NCI-H1105 (cell line): ENCODE results near the gene MMP17.

Source experiments
- DNase-seq: peaks from one replicate; lab custom pipeline; 2025; lab: John Stamatoyannopoulos, UW

Gene MMP17

GRCh38 chr12:131827961-131828534 is at the start of gene MMP17:
TSS of gene MMP17 (plus strand) at chr12:131828393. CDS start at chr12:131828495, 102 bp downstream.
- peak; percentile 4 for DNase-seq

- no peak for DNase-seq
Measured at GRCh38 chr12:131779027-131779426, 49.2 kb upstream of the MMP17 start.

GRCh38 chr12:131782061-131782460 is 46.1 kb upstream of the MMP17 start:
- no peak for DNase-seq

GRCh38 chr12:131783915-131784541 is 44.2 kb upstream of the MMP17 start:
- no peak for DNase-seq

GRCh38 chr12:131784909-131785762 is 43.1 kb upstream of the MMP17 start:
- no peak for DNase-seq

GRCh38 chr12:131785763-131786330 is 42.3 kb upstream of the MMP17 start:
- DNase-seq = no peak

- DNase-seq = no peak
Measured at GRCh38 chr12:131786331-131786730, 41.9 kb upstream of the MMP17 start.

- no peak for DNase-seq
Measured at GRCh38 chr12:131787143-131787660, 41.0 kb upstream of the MMP17 start.

GRCh38 chr12:131788070-131788469 is 40.1 kb upstream of the MMP17 start:
- DNase-seq = no peak

GRCh38 chr12:131789638-131790037 is 38.6 kb upstream of the MMP17 start:
- no peak for DNase-seq

GRCh38 chr12:131793243-131794022 is 34.8 kb upstream of the MMP17 start:
- DNase-seq = no peak

GRCh38 chr12:131794061-131794460 is 34.1 kb upstream of the MMP17 start:
- DNase-seq = no peak

- DNase-seq = no peak
Measured at GRCh38 chr12:131794573-131794972, 33.6 kb upstream of the MMP17 start.

GRCh38 chr12:131795064-131795463 is 33.1 kb upstream of the MMP17 start:
- DNase-seq = no peak

GRCh38 chr12:131795690-131796410 is 32.3 kb upstream of the MMP17 start:
- no peak for DNase-seq

GRCh38 chr12:131796411-131796736 is 31.8 kb upstream of the MMP17 start:
- DNase-seq = no peak

GRCh38 chr12:131796754-131797587 is 31.2 kb upstream of the MMP17 start:
- no peak for DNase-seq

GRCh38 chr12:131797588-131797934 is 30.6 kb upstream of the MMP17 start:
- no peak for DNase-seq

GRCh38 chr12:131799195-131799594 is 29.0 kb upstream of the MMP17 start:
- DNase-seq = no peak

- no peak for DNase-seq
Measured at GRCh38 chr12:131799828-131800593, 28.2 kb upstream of the MMP17 start.
